ENCODE measurements around the gene ZCCHC7.
"Not testable (repeated sequence)": the region's sequence is repeated elsewhere in the genome, so short reads cannot be mapped to it uniquely, and the experiment has no call there.

ZCCHC7 gene

GRCh38 chr9:37119907-37120842 is at the start of gene ZCCHC7:
ZCCHC7 (plus strand) TSS chr9:37120574.
- DNase-seq (ENCODE audit: low spot score), result peak; percentile 96

GRCh38 chr9:37074790-37075189 is 45.6 kb upstream of the ZCCHC7 start:
- not testable (repeated sequence) for DNase-seq (ENCODE audit: low spot score)

DNA sequence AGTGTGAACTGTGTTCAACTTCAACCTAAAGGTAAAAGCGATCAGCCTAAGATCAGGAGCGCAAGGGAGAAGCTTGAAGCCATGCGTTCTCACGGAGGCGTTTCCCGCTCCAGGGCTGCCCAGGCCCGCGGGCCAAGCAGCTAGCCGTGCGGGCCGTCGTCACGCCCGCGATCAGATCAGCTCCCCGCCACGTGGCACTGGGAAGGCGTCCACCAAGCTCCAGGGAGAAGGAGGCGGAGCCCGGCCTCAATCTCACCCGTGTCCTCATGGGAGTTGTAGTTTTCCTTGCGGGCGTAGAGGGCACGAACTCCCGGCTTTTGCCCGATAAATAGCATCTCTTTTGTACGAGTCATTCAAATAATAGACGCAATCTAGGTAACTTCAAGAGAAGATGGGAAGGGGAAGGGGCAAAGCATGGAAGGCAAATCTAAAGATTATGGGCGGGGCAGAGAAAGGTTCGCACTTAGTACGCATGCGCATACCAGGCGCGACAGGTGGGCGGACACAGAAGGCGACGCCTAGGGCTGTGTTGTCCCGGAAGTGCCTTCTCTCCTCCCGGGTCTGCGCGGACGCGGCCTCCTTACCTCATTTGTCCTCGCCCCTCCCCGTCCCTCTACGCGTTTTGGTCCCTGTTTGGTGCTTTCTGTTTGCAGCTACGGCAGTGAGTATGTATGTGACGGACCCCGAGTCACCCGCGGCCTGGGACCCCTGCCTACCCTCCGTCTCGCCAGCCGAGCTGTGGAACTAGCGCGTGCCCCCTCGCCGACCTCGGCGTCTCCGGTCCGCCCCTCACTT is 40.8 kb upstream of the ZCCHC7 start:
- DNase-seq (ENCODE audit: low spot score), result peak; percentile 95

- DNase-seq (ENCODE audit: low spot score), result not testable (repeated sequence)
Observed at GRCh38 chr9:37080165-37080628, 40.2 kb upstream of the ZCCHC7 start.

DNA sequence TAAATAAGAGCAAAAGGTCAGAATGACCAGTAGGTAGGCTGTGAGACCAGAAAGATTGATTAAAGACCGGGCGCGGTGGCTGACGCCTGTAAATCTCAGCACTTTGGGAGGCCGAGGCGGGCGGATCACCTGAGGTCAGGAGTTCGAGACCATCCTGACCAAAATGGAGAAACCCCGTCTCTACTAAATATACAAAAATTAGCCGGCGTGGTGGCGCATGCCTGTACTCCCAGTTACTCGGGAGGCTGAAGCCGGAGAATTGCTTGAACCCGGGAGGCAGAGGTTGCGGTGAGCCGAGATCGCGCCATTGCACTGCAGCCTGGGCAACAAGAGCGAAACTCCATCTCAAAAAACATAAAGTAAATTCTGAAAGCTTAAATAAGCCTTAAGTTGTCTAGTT is 38.9 kb upstream of the ZCCHC7 start:
- not testable (repeated sequence) for DNase-seq (ENCODE audit: low spot score)

DNA sequence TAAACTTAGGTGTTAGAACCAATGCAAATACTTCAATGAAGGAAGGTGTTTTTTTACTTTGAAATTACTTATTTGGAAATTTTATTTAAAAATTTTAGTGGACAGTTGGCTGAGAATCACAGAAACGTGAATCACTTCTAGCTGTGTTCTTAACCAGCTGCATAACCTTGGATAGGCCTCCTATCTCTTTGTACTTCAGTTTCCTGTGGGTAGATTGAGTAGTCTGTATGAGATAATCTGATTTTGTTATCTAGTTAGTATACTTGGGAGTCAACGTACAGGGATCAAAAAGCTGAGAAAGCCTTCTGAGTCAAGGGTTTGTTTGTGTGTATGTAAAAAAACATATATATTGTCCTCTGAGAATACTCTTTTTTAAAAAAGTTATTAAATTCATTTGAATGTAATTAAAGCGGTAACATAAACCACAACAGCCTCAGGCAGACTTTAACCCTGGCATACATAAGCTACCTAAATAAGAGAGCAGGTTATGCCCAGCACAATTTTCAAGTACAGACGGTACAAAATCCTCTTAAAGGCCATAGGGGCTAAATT is 38.1 kb upstream of the ZCCHC7 start:
- no peak for DNase-seq (ENCODE audit: low spot score)

DNA sequence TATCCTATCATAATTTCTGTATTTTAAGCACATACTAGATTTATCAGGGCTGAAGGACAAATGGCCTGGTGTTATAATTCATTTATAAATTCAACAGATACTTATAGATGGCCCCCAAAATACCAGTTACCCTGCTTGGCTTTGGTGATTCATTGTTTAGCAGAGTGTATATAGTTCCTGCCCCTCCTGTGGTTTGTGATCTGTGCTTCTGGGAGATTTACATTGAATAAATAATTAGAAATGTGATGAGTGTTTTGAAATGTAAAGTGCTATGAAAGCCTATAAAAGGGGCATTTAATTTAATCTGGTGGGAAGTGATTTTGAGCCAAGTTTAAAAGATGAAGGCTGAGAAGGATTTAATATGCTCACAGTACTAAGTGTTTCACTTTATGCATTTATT is 36.7 kb upstream of the ZCCHC7 start:
- no peak for DNase-seq (ENCODE audit: low spot score)

DNA sequence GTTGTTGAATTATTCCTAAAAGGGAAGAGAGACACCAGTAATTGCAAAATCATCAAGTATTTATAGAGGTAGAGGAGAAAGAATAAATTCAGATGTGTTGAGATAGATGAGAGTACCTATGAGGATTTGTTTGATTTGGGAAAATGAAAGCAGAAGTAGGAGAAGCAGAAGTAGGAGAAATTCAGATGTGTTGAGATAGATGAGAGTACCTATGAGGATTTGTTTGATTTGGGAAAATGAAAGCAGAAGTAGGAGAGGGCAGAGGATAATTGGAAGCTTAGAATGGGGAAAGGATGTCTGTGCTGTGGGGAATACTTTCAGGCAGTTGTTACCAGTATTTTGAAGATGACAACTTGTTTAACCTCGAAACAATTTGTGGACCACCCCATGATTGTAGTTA is 35.1 kb upstream of the ZCCHC7 start:
- DNase-seq (ENCODE audit: low spot score), result no peak

- not testable (repeated sequence) for DNase-seq (ENCODE audit: low spot score)
Observed at GRCh38 chr9:37092714-37093295, 27.6 kb upstream of the ZCCHC7 start.

DNA sequence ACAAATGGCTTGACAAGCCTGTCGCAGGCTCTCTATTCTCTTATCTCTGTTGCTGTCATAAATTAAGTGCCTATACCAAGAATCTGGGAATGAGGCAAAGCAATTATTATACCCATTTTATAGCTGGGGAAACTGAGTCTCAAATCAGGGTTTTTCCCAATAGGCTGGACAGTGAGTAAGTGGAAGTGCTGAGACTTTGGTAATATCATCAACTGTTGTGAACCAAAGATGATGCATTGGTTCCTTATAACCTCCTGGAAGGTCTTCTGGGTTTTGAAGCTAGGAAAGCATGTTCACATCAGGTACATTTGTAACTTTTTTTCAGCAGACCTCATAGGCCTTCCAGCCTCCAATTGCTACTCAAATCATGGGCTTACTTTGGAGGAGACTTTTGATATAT is 25.6 kb upstream of the ZCCHC7 start:
- no peak for DNase-seq (ENCODE audit: low spot score)

- DNase-seq (ENCODE audit: low spot score), result no peak
Observed at GRCh38 chr9:37096628-37097027, 23.7 kb upstream of the ZCCHC7 start.

DNA sequence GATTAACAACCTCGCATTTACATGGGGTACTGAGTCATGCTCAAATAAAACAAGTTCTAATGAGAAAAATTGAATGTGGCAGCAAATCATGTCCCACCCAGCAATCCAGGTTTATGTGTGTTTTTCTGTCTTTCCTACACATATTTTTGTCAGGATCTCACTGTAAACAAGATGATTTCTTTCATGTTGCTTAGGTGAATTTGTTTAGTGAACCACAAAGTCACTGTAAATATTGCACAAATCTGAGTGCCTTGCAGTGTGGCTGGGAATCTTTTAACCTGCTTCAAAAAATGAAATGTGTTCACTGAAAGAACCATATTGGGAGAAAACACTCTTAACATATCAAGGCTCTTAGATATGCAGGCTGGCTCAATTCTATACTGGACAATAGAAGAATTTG is 23.1 kb upstream of the ZCCHC7 start:
- no peak for DNase-seq (ENCODE audit: low spot score)

GRCh38 chr9:37100327-37100726 is 20.0 kb upstream of the ZCCHC7 start:
- no peak for DNase-seq (ENCODE audit: low spot score)

- no peak for DNase-seq (ENCODE audit: low spot score)
Observed at GRCh38 chr9:37100741-37101140, 19.6 kb upstream of the ZCCHC7 start.

DNA sequence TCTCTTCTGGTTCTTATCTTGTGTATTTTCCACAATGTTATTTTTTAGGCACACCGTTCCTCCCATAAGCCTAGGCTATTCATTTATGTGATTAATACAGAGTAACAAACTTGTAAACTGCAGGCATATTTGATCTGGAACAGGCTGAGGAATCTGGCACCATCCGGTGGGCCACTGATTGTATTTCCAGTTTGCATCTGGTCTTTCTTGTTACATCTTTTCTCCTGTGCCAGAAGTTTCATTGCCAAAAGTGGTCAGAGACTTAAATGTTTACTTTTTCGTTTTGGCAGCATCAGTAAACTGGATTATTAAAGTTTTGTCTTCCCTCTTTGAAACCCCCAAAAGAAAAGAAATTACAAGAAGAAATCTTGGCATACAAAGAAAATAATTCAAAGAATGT is 17.9 kb upstream of the ZCCHC7 start:
- DNase-seq (ENCODE audit: low spot score), result no peak

DNA sequence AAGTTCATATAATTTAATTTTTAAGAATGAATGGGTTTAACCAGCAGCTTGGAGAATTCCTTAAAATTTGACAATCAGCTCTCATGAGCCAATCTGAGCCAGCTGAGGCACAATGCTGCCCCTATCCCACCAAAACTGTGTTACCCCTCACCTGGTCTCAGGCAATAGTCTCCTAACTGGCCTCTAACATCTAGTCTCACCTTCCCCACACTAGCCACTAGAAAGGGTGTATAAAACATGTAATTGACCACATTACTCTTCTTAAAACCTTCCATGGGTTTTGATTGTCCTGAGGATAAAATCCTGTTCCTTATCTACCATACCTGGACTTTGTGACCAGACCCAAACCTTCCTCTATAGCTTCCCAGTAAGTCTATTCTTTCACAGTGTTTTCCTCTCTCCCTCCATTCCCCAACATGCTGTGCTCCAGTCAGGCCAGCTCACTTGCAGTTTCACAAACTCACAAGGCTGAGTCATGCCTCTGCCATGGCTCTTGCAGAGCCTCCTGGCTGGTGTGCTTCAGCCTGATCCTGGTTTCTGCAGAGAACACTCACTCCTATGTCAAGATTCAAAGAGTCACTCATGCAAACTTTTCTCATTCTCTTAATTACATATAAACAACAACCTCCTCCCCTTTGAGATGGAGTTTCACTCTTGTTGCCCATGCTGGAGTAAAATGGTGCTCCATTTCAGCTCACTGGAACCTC is 16.0 kb upstream of the ZCCHC7 start:
- DNase-seq (ENCODE audit: low spot score), result no peak

GRCh38 chr9:37105234-37105633 is 15.1 kb upstream of the ZCCHC7 start:
- DNase-seq (ENCODE audit: low spot score), result no peak

GRCh38 chr9:37107701-37108100 is 12.7 kb upstream of the ZCCHC7 start:
- no peak for DNase-seq (ENCODE audit: low spot score)

DNA sequence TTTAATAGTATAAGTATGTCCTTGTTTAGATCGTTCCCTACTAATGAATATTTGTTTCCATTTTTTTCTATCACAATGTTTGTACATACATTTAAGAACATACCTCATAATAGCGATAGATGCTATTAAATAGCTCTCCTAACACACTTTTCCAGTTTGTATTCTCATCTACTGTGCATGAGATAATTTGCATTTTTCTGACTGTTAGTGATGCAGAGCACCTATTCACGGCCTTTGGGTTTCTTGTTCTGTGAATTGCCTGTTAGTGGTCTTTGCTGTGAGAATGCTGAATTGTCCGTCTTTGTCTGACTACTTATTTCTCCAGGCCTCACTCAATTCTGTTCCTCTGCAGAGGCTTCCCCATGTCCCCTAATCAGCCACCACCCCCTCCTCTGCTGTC is 5.9 kb upstream of the ZCCHC7 start:
- DNase-seq (ENCODE audit: low spot score), result not testable (repeated sequence)

DNA sequence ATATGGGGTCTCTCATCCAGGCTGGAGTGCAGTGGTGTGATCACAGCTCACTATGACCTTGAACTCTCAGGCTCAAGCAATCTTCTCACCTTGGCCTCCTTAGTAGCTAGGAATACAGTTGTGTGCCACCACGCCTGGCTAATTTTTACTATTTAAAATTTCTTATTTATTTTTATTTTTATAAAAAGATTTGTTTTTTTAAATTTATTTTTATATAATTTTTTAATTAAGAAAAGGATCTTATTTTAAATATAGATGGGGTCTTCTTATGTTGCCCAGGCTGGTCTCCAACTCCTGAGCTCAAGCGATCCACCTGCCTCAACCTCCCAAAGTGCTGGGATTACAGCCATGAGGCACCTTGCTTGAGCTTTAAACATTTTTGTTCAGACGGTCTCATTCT is 2.4 kb upstream of the ZCCHC7 start:
- no peak for DNase-seq (ENCODE audit: low spot score)

DNA sequence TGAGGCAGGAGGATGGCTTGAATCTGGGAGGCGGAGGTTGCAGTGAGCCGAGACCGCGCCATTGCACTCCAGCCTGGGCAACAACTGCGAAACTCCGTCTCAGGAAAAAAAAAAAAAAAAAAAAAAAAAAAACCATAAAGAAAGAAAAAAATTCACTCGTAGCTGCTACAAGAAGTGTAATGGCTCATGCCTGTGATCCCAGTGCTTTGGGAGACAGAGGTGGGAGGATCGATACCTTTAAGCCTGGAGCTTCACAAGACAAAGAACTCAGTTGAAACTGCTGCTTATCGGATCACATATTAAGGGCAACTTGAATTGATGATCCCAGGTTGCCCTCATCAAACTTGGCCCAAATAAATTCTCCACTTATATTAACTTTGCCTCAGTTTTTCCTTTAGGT is 1.0 kb upstream of the ZCCHC7 start:
- no peak for DNase-seq (ENCODE audit: low spot score)
